Loucy (cell line): Measurements from ENCODE around the gene CA7.

Experiments
- H2AFZ ChIP-seq: fragments of 200-600 bp; sonication (generic); 2 replicates; pipeline ENCODE4 v1.6.0; 2016; ENCODE audit warnings: antibody characterized with exemption, mild to moderate bottlenecking, low read length, moderate library complexity
- H3F3A ChIP-seq: fragments of 200-600 bp; 2 replicates; pipeline ENCODE4 v1.6.0; 2016; ENCODE audit warnings: antibody characterized with exemption, low read depth, mild to moderate bottlenecking
- H3K27me3 ChIP-seq: fragments of 200-600 bp; sonication (generic); 2 replicates; pipeline ENCODE4 v1.6.1; 2014; ENCODE audit warnings: low read length, mild to moderate bottlenecking; ENCODE audit not compliant: insufficient read depth, poor library complexity, severe bottlenecking
- H3K36me3 ChIP-seq: fragments of 200-600 bp; sonication (generic); 2 replicates; pipeline ENCODE4 v1.6.1; 2016; ENCODE audit warnings: low read length; ENCODE audit not compliant: insufficient read depth
- H3K4me1 ChIP-seq: fragments of 200-600 bp; sonication (generic); 2 replicates; pipeline ENCODE4 v1.5.1; 2014; ENCODE audit warnings: low read length, mild to moderate bottlenecking; ENCODE audit not compliant: insufficient read depth, poor library complexity, severe bottlenecking
- H3K4me2 ChIP-seq: fragments of 200-600 bp; sonication (generic); 2 replicates; pipeline ENCODE4 v1.6.0; 2014; ENCODE audit warnings: antibody characterized with exemption, low read length, low read depth, mild to moderate bottlenecking; ENCODE audit not compliant: poor library complexity, severe bottlenecking
- H3K4me3 ChIP-seq: fragments of 200-600 bp; sonication (generic); 2 replicates; pipeline ENCODE4 v1.5.1; 2014; ENCODE audit warnings: low read length, mild to moderate bottlenecking, mixed read lengths; ENCODE audit not compliant: poor library complexity, severe bottlenecking
- H3K79me2 ChIP-seq: fragments of 200-600 bp; sonication (generic); 2 replicates; pipeline ENCODE4 v1.6.1; 2014; ENCODE audit warnings: low read length; ENCODE audit not compliant: insufficient read depth
- H3K9ac ChIP-seq: fragments of 200-600 bp; sonication (generic); 2 replicates; pipeline ENCODE4 v1.6.0; 2014; ENCODE audit warnings: mild to moderate bottlenecking, low read depth, low read length, moderate library complexity; ENCODE audit not compliant: poor library complexity, severe bottlenecking
- H3K9me2 ChIP-seq: fragments of 200-600 bp; sonication (generic); replicated peaks from 2 replicates; pipeline ENCODE4 v1.6.1; 2016; ENCODE audit warnings: low read depth, low read length, mixed read lengths
- H3K9me3 ChIP-seq: fragments of 200-600 bp; sonication (generic); 2 replicates; pipeline ENCODE4 v1.6.1; 2014; ENCODE audit warnings: mild to moderate bottlenecking, antibody characterized with exemption, low read length, low read depth; ENCODE audit not compliant: insufficient read depth
- H4K20me1 ChIP-seq: fragments of 200-600 bp; sonication (generic); 2 replicates; pipeline ENCODE4 v1.6.0; 2014; ENCODE audit warnings: antibody characterized with exemption, low read length, mild to moderate bottlenecking; ENCODE audit not compliant: insufficient read depth, poor library complexity, severe bottlenecking
- EZH2phosphoT487 ChIP-seq: fragments of 200-600 bp; IDR thresholded peaks from 2 replicates; pipeline ENCODE4 v1.6.1; 2018; ENCODE audit warnings: antibody characterized with exemption, mild to moderate bottlenecking, moderate library complexity, borderline replicate concordance
- TF ChIP-seq, protein P1 (sequence below): fragments of 200-600 bp; sonication (generic); conservative IDR thresholded peaks from 2 replicates; pipeline ENCODE4 v1.5.1; 2014; ENCODE audit warnings: mild to moderate bottlenecking, antibody characterized with exemption, low read length

CA7 gene

GRCh38 chr16:66872943-66873684 lies 28.9 kb downstream of the CA7 start:
- Histone ChIP-seq H2AFZ (peak overlapping the region; percentile 71), H4K20me1 (no peaks in the 10 kb centered on the region), H3K4me3 (peak overlapping the region; percentile 72), H3K36me3 (no peaks in the 10 kb centered on the region), H3F3A (peaks cover 14% of the 10 kb centered on the region), H3K79me2 (no peaks in the 10 kb centered on the region), H3K9me3 (no peaks in the 10 kb centered on the region), H3K4me1 (peaks cover 46% of the 10 kb centered on the region), H3K4me2 (peak overlapping the region; percentile 76), H3K9ac (peak overlapping the region; percentile 68), H3K27me3 (no peaks in the 10 kb centered on the region), H3K9me2 (no peaks in the 10 kb centered on the region)
- no peak for TF ChIP-seq EZH2phosphoT487
- TF ChIP-seq, protein P1, sequence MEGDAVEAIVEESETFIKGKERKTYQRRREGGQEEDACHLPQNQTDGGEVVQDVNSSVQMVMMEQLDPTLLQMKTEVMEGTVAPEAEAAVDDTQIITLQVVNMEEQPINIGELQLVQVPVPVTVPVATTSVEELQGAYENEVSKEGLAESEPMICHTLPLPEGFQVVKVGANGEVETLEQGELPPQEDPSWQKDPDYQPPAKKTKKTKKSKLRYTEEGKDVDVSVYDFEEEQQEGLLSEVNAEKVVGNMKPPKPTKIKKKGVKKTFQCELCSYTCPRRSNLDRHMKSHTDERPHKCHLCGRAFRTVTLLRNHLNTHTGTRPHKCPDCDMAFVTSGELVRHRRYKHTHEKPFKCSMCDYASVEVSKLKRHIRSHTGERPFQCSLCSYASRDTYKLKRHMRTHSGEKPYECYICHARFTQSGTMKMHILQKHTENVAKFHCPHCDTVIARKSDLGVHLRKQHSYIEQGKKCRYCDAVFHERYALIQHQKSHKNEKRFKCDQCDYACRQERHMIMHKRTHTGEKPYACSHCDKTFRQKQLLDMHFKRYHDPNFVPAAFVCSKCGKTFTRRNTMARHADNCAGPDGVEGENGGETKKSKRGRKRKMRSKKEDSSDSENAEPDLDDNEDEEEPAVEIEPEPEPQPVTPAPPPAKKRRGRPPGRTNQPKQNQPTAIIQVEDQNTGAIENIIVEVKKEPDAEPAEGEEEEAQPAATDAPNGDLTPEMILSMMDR: peak; percentile 90

DNA sequence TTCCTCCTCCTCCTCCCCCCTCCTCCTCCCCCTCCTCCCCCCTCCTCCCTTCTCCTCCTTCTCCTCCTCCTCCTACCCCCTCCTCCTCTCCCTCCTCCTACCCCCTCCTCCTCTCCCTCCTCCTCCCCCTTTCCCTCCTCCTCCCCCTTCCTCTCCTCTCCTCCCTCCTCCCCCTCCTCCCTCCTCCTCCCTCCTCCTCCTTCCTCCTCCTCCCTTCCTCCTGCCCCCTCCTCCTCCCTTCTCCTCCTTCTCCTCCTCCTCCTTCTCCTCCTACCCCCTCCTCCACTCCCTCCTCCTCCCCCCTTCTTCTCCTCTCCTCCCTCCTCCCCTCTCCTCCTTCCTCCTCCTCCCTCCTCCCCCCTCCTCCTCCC lies 29.5 kb downstream of the CA7 start:
- Histone ChIP-seq H3K9me2 (no peaks in the 10 kb centered on the region), H3K4me1 (peaks cover 51% of the 10 kb centered on the region), H4K20me1 (no peaks in the 10 kb centered on the region), H3K4me2 (peak overlapping the region; percentile 21), H2AFZ (no peak overlapping the region), H3K9ac (peak overlapping the region; percentile 53), H3F3A (peaks cover 19% of the 10 kb centered on the region), H3K27me3 (no peaks in the 10 kb centered on the region), H3K4me3 (no peak overlapping the region), H3K36me3 (no peaks in the 10 kb centered on the region), H3K79me2 (no peaks in the 10 kb centered on the region), H3K9me3 (no peaks in the 10 kb centered on the region)
- TF ChIP-seq, protein P1: no peak
- no peak for TF ChIP-seq EZH2phosphoT487

GRCh38 chr16:66874079-66874775 lies 30.0 kb downstream of the CA7 start:
- peak overlapping the region; percentile 53 for H3K9ac ChIP-seq
- no peaks in the 10 kb centered on the region for H3K79me2 ChIP-seq
- no peak overlapping the region for H3K4me3 ChIP-seq
- no peaks in the 10 kb centered on the region for H3K9me3 ChIP-seq
- peaks cover 20% of the 10 kb centered on the region for H3F3A ChIP-seq
- no peaks in the 10 kb centered on the region for H3K36me3 ChIP-seq
- H3K9me2 ChIP-seq: no peaks in the 10 kb centered on the region
- no peaks in the 10 kb centered on the region for H4K20me1 ChIP-seq
- peak overlapping the region; percentile 13; the same call in 1 of the 2 replicates for H2AFZ ChIP-seq
- H3K4me2 ChIP-seq: peak overlapping the region; percentile 21
- H3K27me3 ChIP-seq: no peaks in the 10 kb centered on the region
- H3K4me1 ChIP-seq: peaks cover 54% of the 10 kb centered on the region
- TF ChIP-seq, protein P1: no peak
- no peak for TF ChIP-seq EZH2phosphoT487
